ENCODE data around the gene CITED4.

GRCh38 chr1:40817791-40818263 is 44.3 kb downstream of the CITED4 start:
- TF ChIP-seq CTCF (conservative IDR thresholded peaks at IDR 0.05 in 1 of 2, IDR thresholded peaks at IDR 0.05 in 1 of 2; ENCODE audit: low read depth in 1 of 2, low read length in 2 of 2) (no peak), EZH2 (IDR thresholded peaks at IDR 0.05; ENCODE audit: low read length, missing control alignments) (no peak)

Measured in fibroblast of lung (primary cell).